Panc1 (cell line): ENCODE results near the gene QKI.

Source experiments
- POLR2AphosphoS5 ChIP-seq: IDR thresholded peaks from 2 replicates; pipeline ENCODE4 v1.6.1; 2012; ENCODE audit warnings: mild to moderate bottlenecking, low read depth, low read length, moderate library complexity
- TF ChIP-seq, protein P1 (sequence below), 2 experiments: IDR thresholded peaks; 2 replicates each; pipeline ENCODE4 v1.6.1; 2011 to 2012; ENCODE audit warnings: low read depth in 2 of 2, control low read depth in 1 of 2, low read length in 1 of 2, mild to moderate bottlenecking in 1 of 2, moderate library complexity in 1 of 2; ENCODE audit not compliant: insufficient read depth in 1 of 2
- TF ChIP-seq, protein P2 (sequence below): fragments of 450-650 bp; IDR thresholded peaks from 2 replicates; pipeline ENCODE4 v1.5.1; 2017; ENCODE audit warnings: mild to moderate bottlenecking

DNA sequence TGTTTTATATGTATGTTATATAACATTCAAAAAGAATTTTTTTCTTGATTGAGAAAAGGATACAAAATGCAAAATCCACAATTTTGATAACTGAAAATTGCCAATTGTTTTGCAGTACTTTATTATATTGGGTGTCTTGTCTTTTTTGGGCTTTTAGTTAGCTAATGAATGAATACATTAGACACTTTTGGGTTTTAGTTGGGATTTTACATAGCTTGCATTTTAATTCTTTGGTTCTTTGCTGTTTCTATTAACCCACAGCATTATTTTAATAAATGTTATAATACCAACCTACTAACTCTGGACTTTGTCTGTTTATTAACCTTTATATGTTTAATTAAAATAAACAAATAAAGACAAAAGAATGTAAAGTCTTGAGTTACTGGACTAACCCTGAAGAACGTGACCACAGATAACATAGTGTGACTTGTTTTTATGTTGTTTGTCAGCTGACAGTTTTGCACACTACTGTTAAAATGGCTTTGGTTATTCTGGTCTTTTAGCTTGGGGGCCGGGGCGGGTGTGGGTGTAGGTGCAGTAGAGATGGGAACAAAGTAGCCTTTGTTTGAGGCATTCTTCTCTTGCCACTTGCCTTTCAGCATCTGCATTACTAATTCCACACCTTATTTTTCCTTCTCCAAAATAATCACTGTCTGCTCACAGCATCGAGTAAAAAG, 159.1 kb downstream of the QKI start:
- TF ChIP-seq, protein P1, sequence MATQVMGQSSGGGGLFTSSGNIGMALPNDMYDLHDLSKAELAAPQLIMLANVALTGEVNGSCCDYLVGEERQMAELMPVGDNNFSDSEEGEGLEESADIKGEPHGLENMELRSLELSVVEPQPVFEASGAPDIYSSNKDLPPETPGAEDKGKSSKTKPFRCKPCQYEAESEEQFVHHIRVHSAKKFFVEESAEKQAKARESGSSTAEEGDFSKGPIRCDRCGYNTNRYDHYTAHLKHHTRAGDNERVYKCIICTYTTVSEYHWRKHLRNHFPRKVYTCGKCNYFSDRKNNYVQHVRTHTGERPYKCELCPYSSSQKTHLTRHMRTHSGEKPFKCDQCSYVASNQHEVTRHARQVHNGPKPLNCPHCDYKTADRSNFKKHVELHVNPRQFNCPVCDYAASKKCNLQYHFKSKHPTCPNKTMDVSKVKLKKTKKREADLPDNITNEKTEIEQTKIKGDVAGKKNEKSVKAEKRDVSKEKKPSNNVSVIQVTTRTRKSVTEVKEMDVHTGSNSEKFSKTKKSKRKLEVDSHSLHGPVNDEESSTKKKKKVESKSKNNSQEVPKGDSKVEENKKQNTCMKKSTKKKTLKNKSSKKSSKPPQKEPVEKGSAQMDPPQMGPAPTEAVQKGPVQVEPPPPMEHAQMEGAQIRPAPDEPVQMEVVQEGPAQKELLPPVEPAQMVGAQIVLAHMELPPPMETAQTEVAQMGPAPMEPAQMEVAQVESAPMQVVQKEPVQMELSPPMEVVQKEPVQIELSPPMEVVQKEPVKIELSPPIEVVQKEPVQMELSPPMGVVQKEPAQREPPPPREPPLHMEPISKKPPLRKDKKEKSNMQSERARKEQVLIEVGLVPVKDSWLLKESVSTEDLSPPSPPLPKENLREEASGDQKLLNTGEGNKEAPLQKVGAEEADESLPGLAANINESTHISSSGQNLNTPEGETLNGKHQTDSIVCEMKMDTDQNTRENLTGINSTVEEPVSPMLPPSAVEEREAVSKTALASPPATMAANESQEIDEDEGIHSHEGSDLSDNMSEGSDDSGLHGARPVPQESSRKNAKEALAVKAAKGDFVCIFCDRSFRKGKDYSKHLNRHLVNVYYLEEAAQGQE (IDR thresholded peaks at IDR 0.05; ENCODE audit: insufficient read depth in 1 of 2, low read depth in 2 of 2, low read length in 1 of 2) = no peak
- TF ChIP-seq, protein P2, sequence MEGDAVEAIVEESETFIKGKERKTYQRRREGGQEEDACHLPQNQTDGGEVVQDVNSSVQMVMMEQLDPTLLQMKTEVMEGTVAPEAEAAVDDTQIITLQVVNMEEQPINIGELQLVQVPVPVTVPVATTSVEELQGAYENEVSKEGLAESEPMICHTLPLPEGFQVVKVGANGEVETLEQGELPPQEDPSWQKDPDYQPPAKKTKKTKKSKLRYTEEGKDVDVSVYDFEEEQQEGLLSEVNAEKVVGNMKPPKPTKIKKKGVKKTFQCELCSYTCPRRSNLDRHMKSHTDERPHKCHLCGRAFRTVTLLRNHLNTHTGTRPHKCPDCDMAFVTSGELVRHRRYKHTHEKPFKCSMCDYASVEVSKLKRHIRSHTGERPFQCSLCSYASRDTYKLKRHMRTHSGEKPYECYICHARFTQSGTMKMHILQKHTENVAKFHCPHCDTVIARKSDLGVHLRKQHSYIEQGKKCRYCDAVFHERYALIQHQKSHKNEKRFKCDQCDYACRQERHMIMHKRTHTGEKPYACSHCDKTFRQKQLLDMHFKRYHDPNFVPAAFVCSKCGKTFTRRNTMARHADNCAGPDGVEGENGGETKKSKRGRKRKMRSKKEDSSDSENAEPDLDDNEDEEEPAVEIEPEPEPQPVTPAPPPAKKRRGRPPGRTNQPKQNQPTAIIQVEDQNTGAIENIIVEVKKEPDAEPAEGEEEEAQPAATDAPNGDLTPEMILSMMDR = no peak
- no peak for TF ChIP-seq POLR2AphosphoS5
